Progenitor cell of endocrine pancreas (in vitro differentiated cells): ENCODE results near the gene NR2F6. TPM values are rescaled to one million over a fixed set of nuclear protein-coding genes. Genes with fewer than 3 reads are reported as not detected.
A peak's percentile ranks its signal among the peaks of the same experiment; 100 is the strongest.
"Not testable (repeated sequence)": the region's sequence is repeated elsewhere in the genome, so short reads cannot be mapped to it uniquely, and the experiment has no call there.

ENCODE experiments used
- DNase-seq: peaks from one replicate; pipeline ENCODE4 v3.0.0; 2021; ENCODE audit warnings: low spot score; ENCODE audit not compliant: unreplicated experiment
- H3K27ac Mint-ChIP-seq: 2 replicates; pipeline ENCODE4 v1.8.0; 2021; ENCODE audit warnings: mild to moderate bottlenecking, moderate library complexity, mixed read lengths
- H3K27me3 Mint-ChIP-seq: 2 replicates; pipeline ENCODE4 v1.8.0; 2021; ENCODE audit warnings: mixed read lengths
- H3K36me3 Mint-ChIP-seq: 2 replicates; pipeline ENCODE4 v1.8.0; 2022; ENCODE audit warnings: mixed read lengths; ENCODE audit not compliant: insufficient read depth
- H3K4me1 Mint-ChIP-seq: 2 replicates; pipeline ENCODE4 v1.8.0; 2021; ENCODE audit warnings: low read depth, mixed read lengths
- H3K4me3 Mint-ChIP-seq: 2 replicates; pipeline ENCODE4 v1.8.0; 2021; ENCODE audit warnings: low read depth, mild to moderate bottlenecking, moderate library complexity, mixed read lengths
- H3K9me3 Mint-ChIP-seq: 2 replicates; pipeline ENCODE4 v1.8.0; 2021; ENCODE audit warnings: low read depth, mixed read lengths
- total RNA-seq: library from RNA; stranded (reverse); gene quantifications from 2 replicates; pipeline ENCODE4 v1.2.1, GENCODE V29; 2021
- TF ChIP-seq, protein P1 (sequence below): fragments of 200-600 bp; sonication (generic); IDR thresholded peaks from one replicate; pipeline ENCODE4 v1.5.0; 2021; ENCODE audit warnings: antibody characterized with exemption, mild to moderate bottlenecking; ENCODE audit not compliant: unreplicated experiment

Gene NR2F6
- total RNA-seq, 1 donor from 2014 or later = 150 TPM

DNA sequence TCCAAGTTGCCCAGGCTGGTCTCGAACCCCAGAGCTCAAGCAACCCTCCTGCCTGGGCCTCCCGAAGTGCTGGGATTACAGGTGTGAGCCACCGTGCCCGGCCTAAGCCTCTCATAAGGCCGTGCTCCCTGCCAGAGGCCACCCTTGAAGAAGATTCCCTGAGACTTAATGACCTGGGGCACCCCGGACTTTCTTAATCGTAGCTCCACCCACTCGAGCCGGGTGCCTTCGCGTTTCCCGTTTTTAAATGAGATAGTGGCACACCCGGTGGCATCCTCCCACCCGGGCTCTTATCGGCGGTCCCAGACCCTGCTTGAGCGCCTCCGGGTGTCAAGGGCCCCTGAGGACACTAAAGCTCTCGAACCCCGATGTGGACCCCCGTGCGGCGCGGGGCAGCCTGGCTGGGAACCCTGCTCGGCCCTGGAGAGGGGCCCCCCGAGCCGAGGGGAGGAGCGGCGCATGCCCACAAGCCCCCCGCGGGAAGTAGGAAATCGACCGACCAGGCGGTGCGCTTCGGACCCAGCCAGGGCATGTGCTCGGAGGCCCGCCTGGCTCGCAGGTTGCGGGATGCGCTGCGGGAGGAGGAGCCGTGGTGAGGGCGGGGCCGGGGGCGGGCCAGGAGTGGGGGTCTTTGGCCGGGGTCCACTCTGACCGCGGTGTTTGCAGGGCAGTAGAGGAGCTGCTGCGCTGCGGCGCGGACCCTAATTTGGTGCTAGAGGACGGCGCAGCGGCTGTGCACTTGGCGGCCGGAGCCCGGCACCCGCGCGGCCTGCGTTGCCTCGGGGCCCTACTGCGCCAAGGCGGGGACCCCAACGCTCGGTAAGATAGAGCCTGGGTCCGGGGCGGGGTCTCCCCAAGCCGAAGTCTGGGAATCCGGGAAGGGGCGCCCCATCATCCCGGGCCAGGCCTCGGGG is 35.9 kb upstream of the NR2F6 start, which contains the start of gene ANKLE1:
ANKLE1 (plus strand) TSS at position 511 of the 914 bp plus-strand sequence; CDS start at position 531, 20 bp downstream.
- no peaks in the 10 kb centered on the region for H3K4me1 Mint-ChIP-seq
- no peak for DNase-seq
- TF ChIP-seq, protein P1, sequence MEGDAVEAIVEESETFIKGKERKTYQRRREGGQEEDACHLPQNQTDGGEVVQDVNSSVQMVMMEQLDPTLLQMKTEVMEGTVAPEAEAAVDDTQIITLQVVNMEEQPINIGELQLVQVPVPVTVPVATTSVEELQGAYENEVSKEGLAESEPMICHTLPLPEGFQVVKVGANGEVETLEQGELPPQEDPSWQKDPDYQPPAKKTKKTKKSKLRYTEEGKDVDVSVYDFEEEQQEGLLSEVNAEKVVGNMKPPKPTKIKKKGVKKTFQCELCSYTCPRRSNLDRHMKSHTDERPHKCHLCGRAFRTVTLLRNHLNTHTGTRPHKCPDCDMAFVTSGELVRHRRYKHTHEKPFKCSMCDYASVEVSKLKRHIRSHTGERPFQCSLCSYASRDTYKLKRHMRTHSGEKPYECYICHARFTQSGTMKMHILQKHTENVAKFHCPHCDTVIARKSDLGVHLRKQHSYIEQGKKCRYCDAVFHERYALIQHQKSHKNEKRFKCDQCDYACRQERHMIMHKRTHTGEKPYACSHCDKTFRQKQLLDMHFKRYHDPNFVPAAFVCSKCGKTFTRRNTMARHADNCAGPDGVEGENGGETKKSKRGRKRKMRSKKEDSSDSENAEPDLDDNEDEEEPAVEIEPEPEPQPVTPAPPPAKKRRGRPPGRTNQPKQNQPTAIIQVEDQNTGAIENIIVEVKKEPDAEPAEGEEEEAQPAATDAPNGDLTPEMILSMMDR = no peak
- no peaks in the 10 kb centered on the region for H3K9me3 Mint-ChIP-seq
- H3K36me3 Mint-ChIP-seq = peaks cover 8% of the 10 kb centered on the region
- H3K27ac Mint-ChIP-seq = no peak within 1 kb of the TSS
- peaks cover 7% of the 10 kb centered on the region for H3K27me3 Mint-ChIP-seq
- peak within 1 kb of the TSS; percentile 67 for H3K4me3 Mint-ChIP-seq

DNA sequence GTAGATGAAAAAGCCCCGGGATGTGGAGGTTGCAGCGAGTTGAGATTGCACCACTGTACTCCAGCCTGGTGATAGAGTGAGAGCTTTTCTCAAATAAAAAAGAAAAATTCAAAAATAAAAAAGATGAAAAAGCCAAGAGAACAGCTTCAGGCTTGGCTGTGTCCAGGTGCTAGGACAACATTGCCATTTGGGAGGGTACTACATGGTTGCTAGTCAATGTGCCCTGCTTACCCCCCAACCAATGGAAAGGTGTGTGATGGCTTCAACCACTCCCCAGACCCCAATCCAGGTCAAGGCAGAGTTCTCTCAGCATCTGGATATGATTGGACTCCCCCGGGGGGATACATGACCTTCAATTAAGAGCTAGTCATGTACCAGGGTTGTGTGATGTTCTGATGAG is 33.7 kb upstream of the NR2F6 start:
- TF ChIP-seq, protein P1 = no peak
- H3K27me3 Mint-ChIP-seq = peaks cover 7% of the 10 kb centered on the region
- peaks cover 13% of the 10 kb centered on the region for H3K36me3 Mint-ChIP-seq
- no peaks in the 10 kb centered on the region for H3K4me1 Mint-ChIP-seq
- DNase-seq = no peak
- no peak overlapping the region for H3K27ac Mint-ChIP-seq
- no peak overlapping the region for H3K4me3 Mint-ChIP-seq
- H3K9me3 Mint-ChIP-seq = no peaks in the 10 kb centered on the region

DNA sequence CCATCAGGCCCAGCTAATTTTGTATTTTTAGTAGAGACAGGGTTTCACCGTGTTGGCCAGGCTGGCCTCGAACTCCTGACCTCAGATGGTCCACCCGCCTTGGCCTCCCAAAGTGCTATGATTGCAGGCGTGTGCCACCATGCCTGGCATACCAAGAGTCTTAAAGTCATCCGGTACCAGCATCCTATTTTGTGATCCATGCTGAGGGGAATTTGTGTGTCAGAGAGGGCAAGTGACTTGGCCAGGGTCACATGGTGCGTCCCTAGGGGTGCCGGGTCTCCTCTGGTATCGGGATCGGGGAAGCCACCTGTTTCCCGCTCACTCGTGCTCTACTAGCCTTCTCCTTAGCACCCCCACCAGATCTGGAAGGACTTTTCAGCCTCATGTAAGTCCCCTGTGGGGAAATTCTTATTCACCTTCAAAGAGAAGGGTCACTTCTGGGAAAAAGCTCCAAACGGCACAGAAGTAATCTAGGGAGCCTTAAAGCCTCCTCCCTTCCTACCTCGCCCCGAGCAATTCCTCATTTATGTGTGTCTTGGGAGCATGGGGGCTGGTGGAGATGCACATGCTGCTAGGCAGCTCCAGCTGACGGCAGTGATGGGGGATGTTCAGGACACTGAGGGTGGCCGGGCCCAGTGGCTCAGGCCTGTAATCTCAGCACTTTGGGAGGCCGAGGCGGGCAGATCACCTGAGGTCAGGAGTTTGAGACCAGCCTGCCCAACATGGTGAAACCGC is 29.9 kb upstream of the NR2F6 start:
- no peak overlapping the region for H3K4me3 Mint-ChIP-seq
- H3K36me3 Mint-ChIP-seq = peaks cover 17% of the 10 kb centered on the region
- no peaks in the 10 kb centered on the region for H3K9me3 Mint-ChIP-seq
- no peaks in the 10 kb centered on the region for H3K4me1 Mint-ChIP-seq
- TF ChIP-seq, protein P1 = no peak
- H3K27ac Mint-ChIP-seq = no peak overlapping the region
- no peak for DNase-seq
- no peaks in the 10 kb centered on the region for H3K27me3 Mint-ChIP-seq

DNA sequence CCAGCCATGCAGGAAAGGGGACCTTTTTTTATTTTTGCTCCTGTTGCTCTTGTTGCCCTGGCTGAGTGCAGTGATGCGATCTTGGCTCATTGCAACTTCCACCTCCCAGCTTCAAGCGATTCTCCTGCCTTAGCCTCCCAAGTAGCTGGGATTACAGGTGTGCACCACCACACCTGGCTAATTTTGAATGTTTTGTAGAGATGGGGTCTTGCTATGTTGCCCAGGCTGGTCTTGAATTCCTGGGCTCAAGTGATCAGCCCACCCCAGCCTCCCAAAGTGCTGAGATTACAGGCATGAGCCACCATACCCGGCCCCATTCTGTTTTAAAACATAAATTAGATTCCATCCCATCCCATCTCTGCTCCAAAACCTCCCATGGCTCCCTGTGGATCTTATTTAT is 29.2 kb upstream of the NR2F6 start:
- not testable (repeated sequence) for H3K27ac Mint-ChIP-seq, H3K9me3 Mint-ChIP-seq, DNase-seq, H3K4me3 Mint-ChIP-seq, H3K27me3 Mint-ChIP-seq, H3K4me1 Mint-ChIP-seq
- H3K36me3 Mint-ChIP-seq = peaks cover 19% of the 10 kb centered on the region

DNA sequence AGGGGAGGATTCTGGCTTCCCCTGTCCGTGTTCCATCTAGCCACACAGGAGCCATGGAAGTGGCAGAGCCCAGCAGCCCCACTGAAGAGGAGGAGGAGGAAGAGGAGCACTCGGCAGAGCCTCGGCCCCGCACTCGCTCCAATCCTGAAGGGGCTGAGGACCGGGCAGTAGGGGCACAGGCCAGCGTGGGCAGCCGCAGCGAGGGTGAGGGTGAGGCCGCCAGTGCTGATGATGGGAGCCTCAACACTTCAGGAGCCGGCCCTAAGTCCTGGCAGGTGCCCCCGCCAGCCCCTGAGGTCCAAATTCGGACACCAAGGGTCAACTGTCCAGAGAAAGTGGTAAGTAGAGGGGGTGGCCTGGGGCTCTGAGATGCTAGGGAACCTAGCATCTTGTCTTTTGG is 23.0 kb upstream of the NR2F6 start:
- Mint-ChIP-seq H3K9me3 (peaks cover 4% of the 10 kb centered on the region), H3K4me1 (peaks cover 6% of the 10 kb centered on the region), H3K27me3 (no peaks in the 10 kb centered on the region), H3K27ac (no peak overlapping the region), H3K4me3 (peak overlapping the region; percentile 93), H3K36me3 (peaks cover 6% of the 10 kb centered on the region)
- no peak for DNase-seq
- TF ChIP-seq, protein P1 = no peak
